HCT116 (cell line): ENCODE measurements around the gene RBMXL3.

Experiments used
- MAX ChIP-seq: IDR thresholded peaks from 2 replicates; pipeline ENCODE4 v1.6.1; 2012
- POLR2A ChIP-seq: IDR thresholded peaks from 2 replicates; pipeline ENCODE4 v1.7.0; 2011; ENCODE audit warnings: borderline replicate concordance; ENCODE audit not compliant: insufficient read depth, insufficient read length; ENCODE audit errors: extremely low read depth
- SRF ChIP-seq: IDR thresholded peaks from 2 replicates; pipeline ENCODE4 v1.6.1; 2012; ENCODE audit warnings: low read depth
- TF ChIP-seq, protein P1 (sequence below), 3 experiments: fragments of 200-600 bp in 1 of 3; sonication (generic) in 1 of 3; IDR thresholded peaks in 2 of 3; conservative IDR thresholded peaks in 1 of 3; 2 replicates each; pipeline ENCODE4 v1.5.1; 2012 to 2017; ENCODE audit warnings: low read depth in 2 of 3, low read length in 2 of 3, antibody characterized with exemption in 1 of 3, borderline replicate concordance in 1 of 3, control low read depth in 1 of 3, mild to moderate bottlenecking in 1 of 3, mixed read lengths in 1 of 3, mixed run types in 1 of 3, moderate library complexity in 1 of 3; ENCODE audit not compliant: insufficient read depth in 1 of 3

DNA sequence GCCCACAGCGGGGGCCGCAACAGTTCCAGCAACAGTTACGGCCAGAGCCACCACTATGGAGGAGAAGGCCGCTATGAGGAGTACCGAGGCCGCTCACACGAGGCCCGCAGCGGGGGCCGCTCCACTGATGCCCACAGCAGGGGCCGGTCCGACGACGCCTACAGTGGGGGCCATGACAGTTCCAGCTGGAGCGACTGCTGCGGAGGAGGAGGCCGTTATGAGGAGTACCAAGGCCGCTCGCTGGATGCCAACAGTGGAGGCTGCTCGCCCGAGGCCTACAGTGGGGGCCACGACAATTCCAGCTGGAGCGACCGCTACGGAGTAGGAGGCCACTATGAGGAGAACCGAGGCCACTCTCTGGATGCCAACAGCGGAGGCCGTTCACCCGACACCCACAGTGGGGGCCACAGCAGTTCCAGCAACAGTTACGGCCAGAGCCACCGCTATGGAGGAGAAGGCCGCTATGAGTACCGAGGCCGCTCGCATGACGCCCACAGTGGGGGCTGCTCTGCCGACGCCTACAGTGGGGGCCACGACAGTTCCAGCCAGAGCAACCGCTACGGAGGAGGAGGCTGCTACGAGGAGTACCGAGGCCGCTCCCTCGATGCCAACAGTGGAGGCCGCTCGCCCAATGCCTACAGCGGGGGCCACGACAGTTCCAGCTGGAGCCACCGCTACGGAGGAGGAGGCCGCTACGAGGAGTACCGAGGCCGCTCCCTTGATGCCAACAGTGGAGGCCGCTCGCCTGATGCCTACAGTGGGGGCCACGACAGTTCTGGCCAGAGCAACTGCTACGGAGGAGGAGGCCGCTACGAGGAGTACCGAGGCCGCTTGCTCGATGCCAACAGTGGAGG lies 1.7 kb downstream of the RBMXL3 start:
- no peak for TF ChIP-seq SRF
- no peak for TF ChIP-seq MAX
- TF ChIP-seq, protein P1, sequence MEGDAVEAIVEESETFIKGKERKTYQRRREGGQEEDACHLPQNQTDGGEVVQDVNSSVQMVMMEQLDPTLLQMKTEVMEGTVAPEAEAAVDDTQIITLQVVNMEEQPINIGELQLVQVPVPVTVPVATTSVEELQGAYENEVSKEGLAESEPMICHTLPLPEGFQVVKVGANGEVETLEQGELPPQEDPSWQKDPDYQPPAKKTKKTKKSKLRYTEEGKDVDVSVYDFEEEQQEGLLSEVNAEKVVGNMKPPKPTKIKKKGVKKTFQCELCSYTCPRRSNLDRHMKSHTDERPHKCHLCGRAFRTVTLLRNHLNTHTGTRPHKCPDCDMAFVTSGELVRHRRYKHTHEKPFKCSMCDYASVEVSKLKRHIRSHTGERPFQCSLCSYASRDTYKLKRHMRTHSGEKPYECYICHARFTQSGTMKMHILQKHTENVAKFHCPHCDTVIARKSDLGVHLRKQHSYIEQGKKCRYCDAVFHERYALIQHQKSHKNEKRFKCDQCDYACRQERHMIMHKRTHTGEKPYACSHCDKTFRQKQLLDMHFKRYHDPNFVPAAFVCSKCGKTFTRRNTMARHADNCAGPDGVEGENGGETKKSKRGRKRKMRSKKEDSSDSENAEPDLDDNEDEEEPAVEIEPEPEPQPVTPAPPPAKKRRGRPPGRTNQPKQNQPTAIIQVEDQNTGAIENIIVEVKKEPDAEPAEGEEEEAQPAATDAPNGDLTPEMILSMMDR (IDR thresholded peaks at IDR 0.05 in 2 of 3, conservative IDR thresholded peaks at IDR 0.05 in 1 of 3; ENCODE audit: borderline replicate concordance in 1 of 3, insufficient read depth in 1 of 3, low read depth in 2 of 3, low read length in 2 of 3), result no peak
- TF ChIP-seq POLR2A, result no peak
